Esophagus muscularis mucosa (tissue), 4 donors: Measurements from ENCODE around the gene FAM53A. TPM values are rescaled to one million over a fixed set of nuclear protein-coding genes. Genes with fewer than 3 reads are reported as not detected.

Source experiments
- DNase-seq: peaks from one replicate; pipeline ENCODE4 v3.0.0-alpha.2; 2017; ENCODE audit errors: extremely low spot score
- H3K27ac ChIP-seq, 4 donors: fragments of 200-600 bp; sonication (generic); replicated peaks in 1 of 4; 1 replicate in 3 of 4; 2 replicates in 1 of 4; pipeline ENCODE4 v1.5.1; 2016 to 2019; ENCODE audit warnings: mild to moderate bottlenecking in 1 of 4
- H3K27me3 ChIP-seq, 4 donors: fragments of 200-600 bp; sonication (generic); one replicate each; pipeline versions ENCODE4 v1.5.1 to v1.6.0; 2016 to 2019
- H3K36me3 ChIP-seq, 4 donors: fragments of 200-600 bp; sonication (generic); one replicate each; pipeline ENCODE4 v1.5.1; 2016 to 2019
- H3K4me1 ChIP-seq, 4 donors: fragments of 200-600 bp; sonication (generic); one replicate each; pipeline ENCODE4 v1.5.1; 2016 to 2019
- H3K4me3 ChIP-seq, 4 donors: fragments of 200-600 bp; sonication (generic); 1 replicate in 2 of 4; 2 replicates in 2 of 4; pipeline ENCODE4 v1.5.1; 2016 to 2019; ENCODE audit warnings: mild to moderate bottlenecking in 4 of 4, moderate library complexity in 1 of 4
- H3K9me3 ChIP-seq, 4 donors: fragments of 200-600 bp; sonication (generic); 1 replicate in 3 of 4; 2 replicates in 1 of 4; pipeline ENCODE4 v1.5.1; 2016 to 2019
- EP300 ChIP-seq: sonication (generic); formaldehyde crosslinking; IDR thresholded peaks from one replicate; pipeline ENCODE4 v1.6.1; 2017; ENCODE audit warnings: antibody characterized with exemption
- POLR2A ChIP-seq: fragments of 450-650 bp; IDR thresholded peaks from one replicate; pipeline ENCODE4 v1.6.1; 2017; ENCODE audit warnings: antibody characterized with exemption, moderate library complexity, mild to moderate bottlenecking, low read depth
- POLR2AphosphoS5 ChIP-seq, 2 donors: sonication (generic); formaldehyde crosslinking; IDR thresholded peaks; one replicate each; pipeline ENCODE4 v1.6.1; 2017; ENCODE audit warnings: antibody characterized with exemption in 2 of 2
- WGBS: methylation state at CpG from one replicate; pipeline ENCODE4 v1.1.5; 2018; 5-methylcytosine and 5-hydroxymethylcytosine counted together
- intact Hi-C: fragments of 100-400 bp; cut with DNase I; formaldehyde crosslinking; loops from one replicate; pipeline ENCODE4 v1.15.1; 2023
- total RNA-seq, 4 donors: library from RNA; depleted of rRNA; stranded (reverse); fragments of >200 nt; gene quantifications; one replicate each; pipeline versions ENCODE4 v1.1.0 to v1.2.1, GENCODE V29; 2016
- TF ChIP-seq, protein P1 (sequence below), 3 experiments: fragments of 200-600 bp in 2 of 3; fragments of 450-650 bp in 1 of 3; sonication (generic) in 2 of 3; IDR thresholded peaks; one replicate each; pipeline ENCODE4 v1.5.1; 2017 to 2019; ENCODE audit warnings: antibody characterized with exemption in 3 of 3, mild to moderate bottlenecking in 2 of 3, moderate library complexity in 1 of 3

Gene FAM53A
- total RNA-seq, 4 donors from 2014 or later: 5.2 to 13.3 (median 8.9) TPM

GRCh38 chr4:1716065-1716945 is 32.2 kb upstream of the FAM53A start:
- H3K4me3 ChIP-seq: no peak overlapping the region
- DNase-seq: no peak
- TF ChIP-seq POLR2AphosphoS5 (IDR thresholded peaks at IDR 0.05) (no peak), EP300 (no peak), POLR2A (no peak)
- TF ChIP-seq, protein P1, sequence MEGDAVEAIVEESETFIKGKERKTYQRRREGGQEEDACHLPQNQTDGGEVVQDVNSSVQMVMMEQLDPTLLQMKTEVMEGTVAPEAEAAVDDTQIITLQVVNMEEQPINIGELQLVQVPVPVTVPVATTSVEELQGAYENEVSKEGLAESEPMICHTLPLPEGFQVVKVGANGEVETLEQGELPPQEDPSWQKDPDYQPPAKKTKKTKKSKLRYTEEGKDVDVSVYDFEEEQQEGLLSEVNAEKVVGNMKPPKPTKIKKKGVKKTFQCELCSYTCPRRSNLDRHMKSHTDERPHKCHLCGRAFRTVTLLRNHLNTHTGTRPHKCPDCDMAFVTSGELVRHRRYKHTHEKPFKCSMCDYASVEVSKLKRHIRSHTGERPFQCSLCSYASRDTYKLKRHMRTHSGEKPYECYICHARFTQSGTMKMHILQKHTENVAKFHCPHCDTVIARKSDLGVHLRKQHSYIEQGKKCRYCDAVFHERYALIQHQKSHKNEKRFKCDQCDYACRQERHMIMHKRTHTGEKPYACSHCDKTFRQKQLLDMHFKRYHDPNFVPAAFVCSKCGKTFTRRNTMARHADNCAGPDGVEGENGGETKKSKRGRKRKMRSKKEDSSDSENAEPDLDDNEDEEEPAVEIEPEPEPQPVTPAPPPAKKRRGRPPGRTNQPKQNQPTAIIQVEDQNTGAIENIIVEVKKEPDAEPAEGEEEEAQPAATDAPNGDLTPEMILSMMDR (IDR thresholded peaks at IDR 0.05): no peak
- peak overlapping the region in 1 of 4 donors; percentile 30 for H3K27ac ChIP-seq
- H3K9me3 ChIP-seq: no peaks in the 10 kb centered on the region
- intact Hi-C loops: no loop called here
- H3K4me1 ChIP-seq: peaks cover 36 to 77% (median 62%) of the 10 kb centered on the region in 4 donors
- no peaks in the 10 kb centered on the region for H3K27me3 ChIP-seq
- H3K36me3 ChIP-seq: peaks cover 20 to 35% (median 27%) of the 10 kb centered on the region in 4 donors
- 75% methylated on average over 12 of the region's 15 CpGs for whole genome bisulfite sequencing

DNA sequence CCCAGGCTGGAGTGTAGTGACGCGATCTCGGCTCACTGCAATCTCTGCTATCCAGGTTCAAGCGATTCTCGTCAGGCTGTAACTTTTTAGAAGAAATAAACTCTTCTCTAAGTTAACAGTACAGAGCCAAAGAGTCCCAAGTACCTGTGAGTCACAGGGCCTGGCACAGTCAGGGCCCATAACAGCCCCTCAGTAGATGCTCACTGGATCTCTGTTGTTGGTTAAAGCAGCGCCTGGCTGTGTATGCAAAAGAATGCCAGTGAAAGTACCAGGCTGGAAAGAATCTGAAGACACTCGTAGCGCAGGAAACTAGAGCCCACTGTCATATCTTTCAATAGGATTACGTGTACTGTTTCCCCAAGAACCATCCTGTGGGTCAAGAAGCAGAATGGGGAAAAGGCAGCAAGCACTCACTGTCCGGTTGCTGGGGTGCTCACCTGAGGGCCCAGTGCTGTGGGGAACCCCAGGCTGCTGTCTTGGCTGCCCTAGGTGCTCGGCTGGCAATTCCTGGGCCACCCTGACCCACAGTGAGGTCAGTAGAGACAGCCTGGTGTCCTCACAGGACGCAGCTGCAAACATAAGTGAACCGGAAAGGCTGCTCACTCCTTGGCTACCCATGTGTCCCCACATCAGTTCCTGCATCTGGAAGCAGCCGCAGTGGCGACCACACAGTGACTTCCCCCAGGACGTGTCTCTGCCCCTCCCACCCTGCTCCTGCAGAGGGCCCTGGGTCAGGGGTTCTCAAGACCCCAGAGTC is 31.1 kb upstream of the FAM53A start:
- H3K4me1 ChIP-seq: peaks cover 45 to 85% (median 69%) of the 10 kb centered on the region in 4 donors
- intact Hi-C loops: no loop called here
- no peaks in the 10 kb centered on the region for H3K27me3 ChIP-seq
- peak overlapping the region in 1 of 4 donors; percentile 100 for H3K27ac ChIP-seq
- 66% methylated on average over 14 of the region's 16 CpGs for WGBS
- no peak overlapping the region for H3K4me3 ChIP-seq
- DNase-seq: no peak
- H3K9me3 ChIP-seq: no peaks in the 10 kb centered on the region
- H3K36me3 ChIP-seq: peaks cover 20 to 36% (median 27%) of the 10 kb centered on the region in 4 donors
- TF ChIP-seq EP300: no peak
- TF ChIP-seq POLR2A: no peak
- TF ChIP-seq POLR2AphosphoS5 (IDR thresholded peaks at IDR 0.05): no peak
- TF ChIP-seq, protein P1 (IDR thresholded peaks at IDR 0.05): no peak

- DNase-seq: no peak
- H3K4me3 ChIP-seq: no peak overlapping the region
- H3K27me3 ChIP-seq: no peaks in the 10 kb centered on the region
- TF ChIP-seq, protein P1 (IDR thresholded peaks at IDR 0.05): no peak
- TF ChIP-seq POLR2AphosphoS5 (IDR thresholded peaks at IDR 0.05) (no peak), POLR2A (no peak), EP300 (no peak)
- intact Hi-C loops: no loop called here
- peaks cover 20 to 42% (median 29%) of the 10 kb centered on the region in 4 donors for H3K36me3 ChIP-seq
- H3K27ac ChIP-seq: peak overlapping the region; percentile 98 to 100 (median 98)
- no peaks in the 10 kb centered on the region for H3K9me3 ChIP-seq
- peaks cover 40 to 85% (median 68%) of the 10 kb centered on the region in 4 donors for H3K4me1 ChIP-seq
- 56% methylated on average over 9 of the region's 9 CpGs for WGBS
Measured at GRCh38 chr4:1714303-1715001, 30.3 kb upstream of the FAM53A start.

DNA sequence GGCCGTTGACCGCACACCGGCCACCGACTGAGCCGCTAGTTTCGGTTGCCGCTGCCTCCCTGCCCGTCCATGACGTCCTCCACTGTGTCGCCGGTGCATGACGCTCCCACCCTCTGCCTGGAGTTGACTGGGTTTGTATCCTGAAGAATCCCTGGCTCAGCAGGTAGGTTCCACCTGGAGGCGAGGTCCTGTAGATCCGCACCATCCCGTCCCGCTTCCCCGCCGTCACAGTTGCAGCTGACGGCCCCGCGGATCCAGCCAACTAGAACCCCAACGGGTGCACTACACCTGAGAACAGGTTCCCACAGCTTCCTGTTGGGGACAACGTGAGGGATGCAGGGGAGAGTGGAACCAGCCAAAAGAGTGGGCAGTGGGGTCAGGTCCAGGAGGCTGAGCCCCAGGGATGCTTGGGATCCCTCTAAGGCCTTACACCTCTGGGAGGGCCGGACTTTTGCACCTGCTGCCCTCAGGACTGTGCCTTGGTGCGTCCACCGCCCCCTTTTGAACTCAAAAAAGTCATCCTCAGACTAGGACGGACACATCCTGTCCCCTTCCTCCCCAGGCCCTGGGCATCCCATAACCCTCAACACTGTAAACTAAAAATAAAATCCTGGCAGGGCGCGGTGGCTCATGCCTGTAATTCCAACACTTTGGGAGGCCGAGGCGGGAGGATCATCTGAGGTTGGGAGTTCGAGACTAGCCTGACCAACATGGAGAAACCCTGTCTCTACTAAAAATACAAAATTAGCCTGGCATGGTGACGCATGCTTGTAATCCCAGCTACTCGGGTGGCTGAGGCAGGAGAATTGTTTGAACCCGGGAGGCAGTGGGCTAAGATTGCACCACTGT is 29.1 kb upstream of the FAM53A start:
- Histone ChIP-seq H3K27me3 (no peaks in the 10 kb centered on the region), H3K9me3 (no peaks in the 10 kb centered on the region), H3K36me3 (peaks cover 20 to 37% (median 25%) of the 10 kb centered on the region in 4 donors), H3K4me3 (peak overlapping the region; percentile 86 to 97 (median 92)), H3K4me1 (peaks cover 28 to 82% (median 58%) of the 10 kb centered on the region in 4 donors), H3K27ac (peak overlapping the region; percentile 98 to 100 (median 98))
- DNase-seq: no peak
- intact Hi-C loops: no loop called here
- WGBS: 21% methylated on average over 34 of the region's 35 CpGs
- TF ChIP-seq POLR2A (no peak), EP300 (no peak), POLR2AphosphoS5 (IDR thresholded peaks at IDR 0.05) (no peak)
- TF ChIP-seq, protein P1 (IDR thresholded peaks at IDR 0.05): no peak
